SU-DHL-6 (cell line): ENCODE data around the gene HS6ST1.

Experiments used
- H2AFZ ChIP-seq: fragments of 200-600 bp; sonication (generic); 2 replicates; pipeline ENCODE4 v1.6.1; 2014; ENCODE audit warnings: low read depth, mild to moderate bottlenecking, moderate library complexity, mixed read lengths, antibody characterized with exemption, low read length; ENCODE audit not compliant: severe bottlenecking
- H3F3A ChIP-seq: fragments of 200-600 bp; shearing (Covaris generic); 2 replicates; pipeline ENCODE4 v1.6.0; 2016; ENCODE audit warnings: antibody characterized with exemption, mild to moderate bottlenecking; ENCODE audit not compliant: insufficient read depth
- H3K27ac ChIP-seq: fragments of 200-600 bp; sonication (generic); 2 replicates; pipeline ENCODE4 v1.5.1; 2016; ENCODE audit warnings: low read depth, mild to moderate bottlenecking, low read length, moderate library complexity, mixed read lengths
- H3K27me3 ChIP-seq: fragments of 200-600 bp; sonication (generic), shearing (Covaris generic); 2 replicates; pipeline ENCODE4 v1.6.0; 2014; ENCODE audit warnings: mild to moderate bottlenecking, low read length
- H3K36me3 ChIP-seq: fragments of 200-600 bp; sonication (generic); 2 replicates; pipeline ENCODE4 v1.6.1; 2014; ENCODE audit warnings: mild to moderate bottlenecking, low read length, mixed read lengths
- H3K4me2 ChIP-seq: fragments of 300-600, 200-600 bp; shearing (Covaris generic), sonication (generic); 2 replicates; pipeline ENCODE4 v1.6.0; 2014; ENCODE audit warnings: low read length, low read depth, mild to moderate bottlenecking; ENCODE audit not compliant: poor library complexity, severe bottlenecking
- H3K4me3 ChIP-seq: fragments of 200-600 bp; sonication (generic); 2 replicates; pipeline ENCODE4 v1.5.1; 2014; ENCODE audit warnings: antibody characterized with exemption, low read length, mild to moderate bottlenecking, mixed read lengths; ENCODE audit not compliant: insufficient read depth, poor library complexity, severe bottlenecking
- H3K79me2 ChIP-seq: fragments of 200-600 bp; sonication (generic); 2 replicates; pipeline ENCODE4 v1.6.1; 2014; ENCODE audit warnings: mild to moderate bottlenecking, low read length, moderate library complexity; ENCODE audit not compliant: insufficient read depth
- H3K9ac ChIP-seq: fragments of 200-600 bp; sonication (generic); 2 replicates; pipeline ENCODE4 v1.7.0; 2014; ENCODE audit warnings: mild to moderate bottlenecking, low read length
- H3K9me2 ChIP-seq: fragments of 200-600 bp; sonication (generic); replicated peaks from 2 replicates; pipeline ENCODE4 v1.6.1; 2014; ENCODE audit warnings: low read length; ENCODE audit not compliant: insufficient read depth
- H3K9me3 ChIP-seq: fragments of 200-600 bp; sonication (generic); 2 replicates; pipeline ENCODE4 v1.6.1; 2014; ENCODE audit warnings: low read length, mixed read lengths; ENCODE audit not compliant: insufficient read depth
- H4K20me1 ChIP-seq: fragments of 200-600 bp; sonication (generic); 2 replicates; pipeline ENCODE4 v1.6.1; 2014; ENCODE audit warnings: low read depth, mild to moderate bottlenecking, antibody characterized with exemption, low read length, moderate library complexity, mixed read lengths
- CTCF ChIP-seq: fragments of 200-600 bp; sonication (generic); IDR thresholded peaks from one replicate; pipeline ENCODE4 v1.5.1; 2017; ENCODE audit warnings: antibody characterized with exemption, mild to moderate bottlenecking, low read length, moderate library complexity; ENCODE audit not compliant: insufficient read depth, poor library complexity, severe bottlenecking
- EZH2phosphoT487 ChIP-seq: fragments of 200-600 bp; sonication (generic), shearing (Covaris generic); conservative IDR thresholded peaks from 2 replicates; pipeline ENCODE4 v1.6.1; 2018; ENCODE audit warnings: mild to moderate bottlenecking, antibody characterized with exemption, low read length, moderate library complexity, mixed read lengths

HS6ST1 gene

GRCh38 chr2:128317181-128317898 lies 1.3 kb downstream of the HS6ST1 start:
- TF ChIP-seq EZH2phosphoT487 = no peak
- no peak for TF ChIP-seq CTCF
- H3K4me2 ChIP-seq = peak overlapping the region; percentile 60
- no peaks in the 10 kb centered on the region for H3K27me3 ChIP-seq
- no peak overlapping the region for H3K27ac ChIP-seq
- peaks cover 4% of the 10 kb centered on the region; the same call in 1 of the 2 replicates for H4K20me1 ChIP-seq
- H3K9ac ChIP-seq = peak overlapping the region; percentile 63
- no peaks in the 10 kb centered on the region for H3K36me3 ChIP-seq
- H3K4me3 ChIP-seq = peak overlapping the region; percentile 59
- H3K79me2 ChIP-seq = peaks cover 14% of the 10 kb centered on the region
- no peaks in the 10 kb centered on the region for H3F3A ChIP-seq
- H3K9me2 ChIP-seq = no peaks in the 10 kb centered on the region
- no peak overlapping the region for H2AFZ ChIP-seq
- no peaks in the 10 kb centered on the region for H3K9me3 ChIP-seq

- Histone ChIP-seq H3K27ac (no peak overlapping the region), H3K9me2 (no peaks in the 10 kb centered on the region), H3F3A (no peaks in the 10 kb centered on the region), H3K79me2 (peaks cover 14% of the 10 kb centered on the region), H3K36me3 (no peaks in the 10 kb centered on the region), H3K9me3 (no peaks in the 10 kb centered on the region), H3K9ac (peak overlapping the region; percentile 63), H3K4me3 (peak overlapping the region; percentile 59), H4K20me1 (peaks cover 4% of the 10 kb centered on the region; the same call in 1 of the 2 replicates), H3K4me2 (peak overlapping the region; percentile 60), H2AFZ (no peak overlapping the region), H3K27me3 (no peaks in the 10 kb centered on the region)
- TF ChIP-seq EZH2phosphoT487 (no peak), CTCF (no peak)
Observed at GRCh38 chr2:128316777-128317180, 1.9 kb downstream of the HS6ST1 start.

- Histone ChIP-seq H3K9me2 (no peaks in the 10 kb centered on the region), H3F3A (no peaks in the 10 kb centered on the region), H3K4me3 (no peak overlapping the region), H3K4me2 (peak overlapping the region; percentile 60), H4K20me1 (peaks cover 4% of the 10 kb centered on the region; the same call in 1 of the 2 replicates), H3K36me3 (no peaks in the 10 kb centered on the region), H3K9ac (0 out of 2 replicates have a peak overlapping the region, but pooled peaks have one; percentile 63), H3K27me3 (no peaks in the 10 kb centered on the region), H3K27ac (no peak overlapping the region), H2AFZ (no peak overlapping the region), H3K79me2 (peaks cover 20% of the 10 kb centered on the region), H3K9me3 (no peaks in the 10 kb centered on the region)
- TF ChIP-seq CTCF (no peak), EZH2phosphoT487 (no peak)
Observed at GRCh38 chr2:128315829-128316776, 2.6 kb downstream of the HS6ST1 start.
